Right renal cortex interstitium (tissue), 3 donors: Measurements from ENCODE around the gene IGF2R. TPM values are rescaled to one million over a fixed set of nuclear protein-coding genes. Genes with fewer than 3 reads are reported as not detected.
"Not testable (repeated sequence)": the region's sequence is repeated elsewhere in the genome, so short reads cannot be mapped to it uniquely, and the experiment has no call there.

Experiments used
- DNase-seq, 3 donors: peaks; one replicate each; pipeline ENCODE4 v3.0.0-alpha.2; 2013; ENCODE audit warnings: low read depth in 3 of 3, low spot score in 2 of 3
- polyA plus RNA-seq, 3 donors: library from polyadenylated mRNA; unstranded; fragments of 120-200 nt; gene quantifications; one replicate each; pipeline ENCODE4 v1.2.1, GENCODE V29; 2013; ENCODE audit not compliant: insufficient read length in 3 of 3

IGF2R gene
- polyA plus RNA-seq, 3 donors = 56.6 to 62.3 (median 57.5) TPM

- DNase-seq = no peak
These were observed 164.8 kb downstream of the IGF2R start for GRCh38 chr6:160133441-160134336.

GRCh38 chr6:160134337-160134751 lies 165.5 kb downstream of the IGF2R start:
- not testable (repeated sequence) for DNase-seq

GRCh38 chr6:160134779-160135547 lies 166.1 kb downstream of the IGF2R start:
- DNase-seq = no peak

- DNase-seq = no peak
These were observed 167.2 kb downstream of the IGF2R start for GRCh38 chr6:160135907-160136655.

- no peak for DNase-seq
These were observed 168.5 kb downstream of the IGF2R start for GRCh38 chr6:160137130-160137988.

- peak in 1 of 3 donors; percentile 33 for DNase-seq
These were observed 169.3 kb downstream of the IGF2R start for GRCh38 chr6:160137989-160138835.

GRCh38 chr6:160138839-160139419 lies 170.0 kb downstream of the IGF2R start:
- DNase-seq = no peak

- DNase-seq = no peak
These were observed 170.6 kb downstream of the IGF2R start for GRCh38 chr6:160139420-160139851.

GRCh38 chr6:160140493-160140892 lies 171.6 kb downstream of the IGF2R start:
- not testable (repeated sequence) for DNase-seq

- no peak for DNase-seq
These were observed 172.3 kb downstream of the IGF2R start for GRCh38 chr6:160141001-160141726.

GRCh38 chr6:160142115-160142715 lies 173.3 kb downstream of the IGF2R start:
- no peak for DNase-seq

GRCh38 chr6:160146454-160147145 lies 177.7 kb downstream of the IGF2R start:
- DNase-seq = no peak

- no peak for DNase-seq
These were observed 178.3 kb downstream of the IGF2R start for GRCh38 chr6:160147146-160147536.

- no peak for DNase-seq
These were observed 185.6 kb downstream of the IGF2R start for GRCh38 chr6:160154471-160154870.

- no peak for DNase-seq
These were observed 188.0 kb downstream of the IGF2R start for GRCh38 chr6:160156842-160157241.

- DNase-seq = no peak
These were observed 191.6 kb downstream of the IGF2R start for GRCh38 chr6:160160450-160160849.
